Osteoblast (primary cell): ENCODE data around the gene NPTN. TPM values are rescaled to one million over a fixed set of nuclear protein-coding genes. Genes with fewer than 3 reads are reported as not detected.
A peak's percentile ranks its signal among the peaks of the same experiment; 100 is the strongest.

Experiments
- DNase-seq: peaks from one replicate; pipeline ENCODE4 v3.0.0; 2011; ENCODE audit warnings: low spot score, mixed read lengths; ENCODE audit not compliant: insufficient read length; ENCODE audit errors: missing footprints
- H2AFZ ChIP-seq: 2 replicates; pipeline ENCODE4 v1.6.0; 2011; ENCODE audit warnings: mild to moderate bottlenecking, low read length
- H3K27ac ChIP-seq: 2 replicates; pipeline ENCODE4 v1.5.1; 2011; ENCODE audit warnings: mild to moderate bottlenecking, low read depth, low read length, moderate library complexity
- H3K27me3 ChIP-seq: 2 replicates; pipeline ENCODE4 v1.6.0; 2012; ENCODE audit warnings: mild to moderate bottlenecking, control low read depth, inconsistent platforms, low read length, moderate library complexity; ENCODE audit not compliant: insufficient read depth
- H3K36me3 ChIP-seq: 2 replicates; pipeline ENCODE4 v1.5.1; 2011; ENCODE audit warnings: mild to moderate bottlenecking, low read length, control low read depth, moderate library complexity; ENCODE audit not compliant: insufficient read depth
- H3K4me1 ChIP-seq: 2 replicates; pipeline ENCODE4 v1.5.1; 2011; ENCODE audit warnings: mild to moderate bottlenecking, low read length, control low read depth, moderate library complexity; ENCODE audit not compliant: insufficient read depth
- H3K4me2 ChIP-seq: 2 replicates; pipeline ENCODE4 v1.6.0; 2011; ENCODE audit warnings: mild to moderate bottlenecking, low read length; ENCODE audit not compliant: insufficient read depth
- H3K4me3 ChIP-seq: fragments of 200-600 bp; sonication (generic); 3 replicates; pipeline ENCODE4 v1.5.1; 2012; ENCODE audit warnings: mild to moderate bottlenecking, low read length, inconsistent platforms; ENCODE audit not compliant: insufficient read depth
- H3K79me2 ChIP-seq: 2 replicates; pipeline ENCODE4 v1.6.0; 2012; ENCODE audit warnings: mild to moderate bottlenecking, low read length, control low read depth, inconsistent platforms; ENCODE audit not compliant: insufficient read depth
- H3K9me3 ChIP-seq: 2 replicates; pipeline ENCODE4 v1.5.1; 2011; ENCODE audit warnings: low read depth, low read length, control low read depth
- H4K20me1 ChIP-seq: 2 replicates; pipeline ENCODE4 v1.6.0; 2012; ENCODE audit warnings: mild to moderate bottlenecking, low read length, control low read depth; ENCODE audit not compliant: insufficient read depth
- total RNA-seq: library from RNA; depleted of rRNA; stranded (reverse); fragments of >200 nt; gene quantifications from 2 replicates; pipeline ENCODE4 v1.2.3, GENCODE V29; 2012
- TF ChIP-seq, protein P1 (sequence below): IDR thresholded peaks from 2 replicates; pipeline ENCODE4 v1.5.1; 2011; ENCODE audit warnings: mild to moderate bottlenecking, low read depth, low read length, moderate library complexity; ENCODE audit errors: extremely low read depth

The NPTN gene
- total RNA-seq, 1 donor = 130 TPM

DNA sequence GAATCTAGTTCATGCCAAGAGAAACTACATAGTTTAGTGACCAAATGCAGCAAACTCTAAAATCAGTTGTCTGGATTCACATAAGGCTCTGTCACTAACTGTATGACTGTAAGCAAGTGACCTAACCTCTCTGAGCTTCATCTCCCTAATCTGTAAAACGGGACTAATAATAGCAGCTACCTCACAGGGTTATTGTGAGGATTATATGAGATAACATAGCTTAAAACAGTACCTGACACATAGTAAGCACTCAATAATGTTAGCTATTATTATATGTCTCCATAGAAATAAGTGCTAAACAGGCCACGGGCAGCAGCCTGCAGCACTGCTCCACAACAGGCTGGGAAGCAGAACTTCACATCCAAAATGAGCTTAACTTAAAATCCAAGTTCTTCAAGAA lies 30.2 kb downstream of the NPTN start:
- peaks cover 57% of the 10 kb centered on the region for H3K4me1 ChIP-seq
- TF ChIP-seq, protein P1, sequence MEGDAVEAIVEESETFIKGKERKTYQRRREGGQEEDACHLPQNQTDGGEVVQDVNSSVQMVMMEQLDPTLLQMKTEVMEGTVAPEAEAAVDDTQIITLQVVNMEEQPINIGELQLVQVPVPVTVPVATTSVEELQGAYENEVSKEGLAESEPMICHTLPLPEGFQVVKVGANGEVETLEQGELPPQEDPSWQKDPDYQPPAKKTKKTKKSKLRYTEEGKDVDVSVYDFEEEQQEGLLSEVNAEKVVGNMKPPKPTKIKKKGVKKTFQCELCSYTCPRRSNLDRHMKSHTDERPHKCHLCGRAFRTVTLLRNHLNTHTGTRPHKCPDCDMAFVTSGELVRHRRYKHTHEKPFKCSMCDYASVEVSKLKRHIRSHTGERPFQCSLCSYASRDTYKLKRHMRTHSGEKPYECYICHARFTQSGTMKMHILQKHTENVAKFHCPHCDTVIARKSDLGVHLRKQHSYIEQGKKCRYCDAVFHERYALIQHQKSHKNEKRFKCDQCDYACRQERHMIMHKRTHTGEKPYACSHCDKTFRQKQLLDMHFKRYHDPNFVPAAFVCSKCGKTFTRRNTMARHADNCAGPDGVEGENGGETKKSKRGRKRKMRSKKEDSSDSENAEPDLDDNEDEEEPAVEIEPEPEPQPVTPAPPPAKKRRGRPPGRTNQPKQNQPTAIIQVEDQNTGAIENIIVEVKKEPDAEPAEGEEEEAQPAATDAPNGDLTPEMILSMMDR = no peak
- H3K27ac ChIP-seq = peak overlapping the region; percentile 83
- DNase-seq = no peak
- H2AFZ ChIP-seq = no peak overlapping the region
- no peaks in the 10 kb centered on the region for H3K36me3 ChIP-seq
- no peak overlapping the region for H3K4me2 ChIP-seq
- peaks cover 100% of the 10 kb centered on the region for H3K79me2 ChIP-seq
- no peak overlapping the region for H3K4me3 ChIP-seq
- H4K20me1 ChIP-seq = peaks cover 71% of the 10 kb centered on the region
- no peaks in the 10 kb centered on the region for H3K9me3 ChIP-seq
- H3K27me3 ChIP-seq = no peaks in the 10 kb centered on the region

DNA sequence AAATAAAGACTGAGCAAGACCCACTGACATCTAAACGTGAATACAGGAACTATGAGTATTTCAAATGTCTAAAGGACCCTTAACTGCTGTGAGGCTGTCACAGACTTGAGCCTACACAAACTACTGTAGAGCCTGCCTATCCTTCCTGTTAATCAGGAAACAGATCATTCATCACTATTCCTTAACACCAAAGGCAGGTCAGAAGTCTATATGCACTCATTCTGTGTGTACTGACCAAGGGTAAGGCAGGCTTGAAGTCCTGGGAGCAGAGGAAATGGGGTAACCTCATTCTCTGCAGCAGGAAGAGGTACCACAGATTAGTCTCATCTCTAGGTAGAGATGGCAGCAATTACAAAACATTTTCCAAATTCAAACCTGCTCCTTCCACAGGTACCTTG lies 30.7 kb downstream of the NPTN start:
- TF ChIP-seq, protein P1 = no peak
- no peak for DNase-seq
- H3K4me1 ChIP-seq = peaks cover 63% of the 10 kb centered on the region
- H4K20me1 ChIP-seq = peaks cover 72% of the 10 kb centered on the region
- no peaks in the 10 kb centered on the region for H3K27me3 ChIP-seq
- H3K4me3 ChIP-seq = no peak overlapping the region
- H3K36me3 ChIP-seq = no peaks in the 10 kb centered on the region
- H3K27ac ChIP-seq = peak overlapping the region; percentile 83
- H3K9me3 ChIP-seq = no peaks in the 10 kb centered on the region
- no peak overlapping the region for H2AFZ ChIP-seq
- H3K4me2 ChIP-seq = peak overlapping the region; percentile 72
- H3K79me2 ChIP-seq = peaks cover 100% of the 10 kb centered on the region

DNA sequence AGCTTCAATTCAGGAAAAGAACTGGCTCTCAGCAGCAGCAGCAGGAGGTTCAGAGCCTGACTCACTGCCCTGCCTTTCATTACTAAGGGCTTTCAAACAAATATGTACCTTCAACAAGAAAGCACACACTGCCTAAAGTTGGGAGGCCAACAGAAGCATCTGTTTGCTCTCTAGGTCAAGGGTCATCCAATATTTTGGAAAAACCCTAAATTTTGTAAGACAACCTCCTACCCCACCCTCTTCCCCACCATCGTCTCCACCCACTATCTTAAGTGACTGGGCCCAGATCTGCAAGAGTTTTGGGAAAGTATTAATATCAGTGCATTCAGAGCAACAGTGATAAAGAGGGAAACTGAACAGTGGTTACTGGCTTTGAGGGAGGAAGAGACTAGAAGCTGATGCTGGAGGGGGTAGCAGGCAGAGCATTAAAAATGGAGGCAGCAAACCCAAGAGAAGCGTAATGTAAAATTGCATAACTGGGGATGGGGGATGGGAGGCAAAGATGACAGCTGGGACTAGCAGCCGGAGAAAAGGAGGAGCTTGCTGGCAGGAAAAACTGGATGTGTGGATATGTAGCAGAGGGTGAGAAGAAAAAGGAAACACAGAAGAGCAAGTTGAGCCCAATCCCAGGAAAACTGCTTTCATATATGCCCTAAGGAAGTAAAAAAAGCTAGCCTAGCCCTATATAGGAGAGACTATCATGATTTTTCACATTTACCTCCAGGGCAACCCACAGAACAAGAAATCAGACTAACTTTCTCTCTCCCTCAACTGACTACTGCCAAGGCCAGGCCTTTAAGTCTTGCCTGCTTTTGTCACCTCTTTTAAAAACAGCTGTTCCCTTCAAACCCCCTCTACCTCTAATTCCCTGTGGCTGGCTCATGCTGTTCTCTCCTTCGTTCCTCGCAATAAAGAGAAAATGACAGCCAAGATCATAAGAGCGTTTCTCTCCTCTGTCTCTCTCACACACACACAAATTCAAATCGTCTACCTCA lies 31.4 kb downstream of the NPTN start:
- H3K27ac ChIP-seq = peak overlapping the region; percentile 83
- no peaks in the 10 kb centered on the region for H3K27me3 ChIP-seq
- H3K4me1 ChIP-seq = peaks cover 67% of the 10 kb centered on the region
- H3K4me2 ChIP-seq = peak overlapping the region; percentile 72
- H3K4me3 ChIP-seq = peak overlapping the region; percentile 32
- TF ChIP-seq, protein P1 = no peak
- no peak overlapping the region for H2AFZ ChIP-seq
- H3K79me2 ChIP-seq = peaks cover 100% of the 10 kb centered on the region
- no peaks in the 10 kb centered on the region for H3K9me3 ChIP-seq
- DNase-seq = no peak
- no peaks in the 10 kb centered on the region for H3K36me3 ChIP-seq
- peaks cover 73% of the 10 kb centered on the region for H4K20me1 ChIP-seq
